ENCODE results near the gene RALGDS. TPM values are rescaled to one million over a fixed set of nuclear protein-coding genes. Genes with fewer than 3 reads are reported as not detected.
"Not testable (repeated sequence)": the region's sequence is repeated elsewhere in the genome, so short reads cannot be mapped to it uniquely, and the experiment has no call there.

Gene RALGDS
- total and polyA plus RNA-seq, 5 donors, result 18.5 to 36.3 (median 33.5) TPM

DNA sequence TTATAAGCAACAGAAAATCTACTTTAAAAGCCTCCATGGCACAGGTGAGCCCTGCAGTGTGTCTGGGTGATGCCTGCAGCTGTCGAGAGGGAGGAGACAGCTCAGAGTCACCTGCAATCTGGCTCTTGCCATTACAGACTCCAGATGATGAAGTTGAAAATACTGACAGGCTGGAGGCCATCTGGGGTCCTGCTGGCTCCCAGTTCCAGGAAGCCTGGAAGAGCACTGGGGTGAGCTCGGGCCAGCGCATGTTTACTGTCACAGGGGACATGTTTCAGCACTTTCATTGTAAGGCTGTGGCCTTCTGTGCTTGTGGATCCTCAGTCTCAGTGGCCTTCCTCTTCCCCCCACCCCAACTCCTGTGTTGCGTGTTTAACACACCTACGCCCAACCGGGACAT, 30.9 kb downstream of the RALGDS start:
- Histone ChIP-seq H3K27me3 (ENCODE audit: control insufficient read depth, insufficient read depth) (no peaks in the 10 kb centered on the region), H3K9me3 (ENCODE audit: control insufficient read depth, low read length) (no peaks in the 10 kb centered on the region), H3K4me1 (ENCODE audit: control insufficient read depth, insufficient read depth, low read length) (no peaks in the 10 kb centered on the region), H3K4me3 (ENCODE audit: low read length) (no peak overlapping the region), H3K27ac (ENCODE audit: low read length) (no peak overlapping the region)
- WGBS, result 38% methylated on average over 6 of the region's 6 CpGs
- intact Hi-C loops (cut with DNase I), result no loop called here
- no peak for ATAC-seq
- DNase-seq, result no peak

DNA sequence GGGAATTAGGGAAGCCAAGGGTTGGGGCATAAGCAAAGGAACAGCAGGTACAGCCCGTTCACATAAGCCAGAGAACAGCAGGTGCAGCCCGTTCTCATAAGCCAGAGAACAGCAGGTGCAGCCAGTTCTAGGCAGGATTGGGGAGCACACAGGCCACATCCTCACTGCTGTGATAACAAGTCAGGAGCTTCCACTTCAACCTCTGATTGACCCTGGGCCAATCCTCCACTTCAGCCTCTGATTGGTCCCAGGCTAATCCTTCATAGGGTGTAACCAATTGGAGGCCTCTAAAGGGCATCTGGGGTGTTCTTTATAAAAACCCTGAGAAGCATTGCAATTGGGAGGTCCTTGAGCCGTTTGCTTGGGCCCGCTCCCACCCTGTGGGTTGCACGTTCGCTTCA, 31.8 kb downstream of the RALGDS start:
- no peaks in the 10 kb centered on the region for H3K4me1 ChIP-seq (ENCODE audit: control insufficient read depth, insufficient read depth, low read length)
- H3K27ac ChIP-seq (ENCODE audit: low read length), result no peak overlapping the region
- H3K4me3 ChIP-seq (ENCODE audit: low read length), result no peak overlapping the region
- intact Hi-C loops (cut with DNase I), result no loop called here
- no peaks in the 10 kb centered on the region for H3K27me3 ChIP-seq (ENCODE audit: control insufficient read depth, insufficient read depth)
- ATAC-seq (no peak), DNase-seq (no peak)
- H3K9me3 ChIP-seq (ENCODE audit: control insufficient read depth, low read length), result no peaks in the 10 kb centered on the region
- 88% methylated on average over 6 of the region's 6 CpGs for WGBS

DNA sequence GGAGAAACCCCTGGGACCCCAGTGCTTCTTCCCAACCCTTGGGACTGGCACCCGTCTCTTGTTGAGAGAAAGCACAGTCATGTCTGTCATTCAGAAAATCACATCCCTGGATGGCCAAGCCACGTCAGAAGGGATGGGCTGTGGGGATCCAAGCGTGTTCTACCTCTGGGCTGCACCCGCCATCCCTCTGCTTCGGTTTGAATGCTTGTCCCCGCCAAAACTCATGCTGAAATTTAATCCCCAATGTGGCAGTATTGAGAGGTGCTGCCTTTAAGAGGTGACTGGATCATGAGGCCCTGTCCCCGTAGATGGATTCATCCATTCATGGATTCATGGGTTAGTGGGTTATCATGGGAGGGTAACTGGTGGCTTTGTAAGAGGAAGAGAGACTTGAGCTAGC, 32.3 kb downstream of the RALGDS start:
- Histone ChIP-seq H3K27ac (ENCODE audit: low read length) (no peak overlapping the region), H3K4me3 (ENCODE audit: low read length) (no peak overlapping the region), H3K9me3 (ENCODE audit: control insufficient read depth, low read length) (no peaks in the 10 kb centered on the region), H3K4me1 (ENCODE audit: control insufficient read depth, insufficient read depth, low read length) (no peaks in the 10 kb centered on the region), H3K27me3 (ENCODE audit: control insufficient read depth, insufficient read depth) (no peaks in the 10 kb centered on the region)
- ATAC-seq (no peak), DNase-seq (no peak)
- intact Hi-C loops (cut with DNase I), result no loop called here
- WGBS, result 94% methylated on average over 7 of the region's 7 CpGs

DNA sequence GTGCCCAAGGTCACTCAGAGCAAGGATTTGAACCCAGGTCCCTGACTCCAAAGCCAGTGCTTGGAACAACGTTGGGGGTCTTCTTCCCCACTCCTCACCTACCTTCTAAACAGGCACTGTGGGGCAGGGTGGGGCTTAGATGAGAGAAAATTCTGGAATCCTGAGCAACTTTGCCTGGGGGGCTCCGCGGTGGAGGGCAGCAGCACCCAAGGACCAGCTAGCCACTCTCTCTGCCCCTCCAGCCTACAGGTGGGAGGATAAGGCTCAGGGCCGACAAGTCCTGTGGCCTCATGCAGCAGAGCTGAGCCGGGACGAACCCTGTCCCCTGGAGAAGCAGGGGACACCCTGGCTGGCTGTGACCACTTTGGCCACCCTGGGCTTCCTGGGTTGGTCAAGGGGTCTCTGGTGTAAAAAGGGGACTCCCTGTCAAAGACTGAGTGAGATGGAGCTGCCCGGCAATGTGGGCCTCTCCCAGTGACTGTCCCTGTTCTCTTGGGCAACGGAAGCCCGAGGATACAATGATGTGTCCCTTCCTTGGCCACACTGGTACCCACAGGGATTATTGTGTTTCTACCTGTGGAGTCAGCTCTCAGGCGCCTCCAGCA, 32.8 kb downstream of the RALGDS start:
- no peaks in the 10 kb centered on the region for H3K27me3 ChIP-seq (ENCODE audit: control insufficient read depth, insufficient read depth)
- 94% methylated on average over 10 of the region's 10 CpGs for WGBS
- no peak overlapping the region for H3K27ac ChIP-seq (ENCODE audit: low read length)
- ATAC-seq, result no peak
- H3K9me3 ChIP-seq (ENCODE audit: control insufficient read depth, low read length), result no peaks in the 10 kb centered on the region
- H3K4me3 ChIP-seq (ENCODE audit: low read length), result no peak overlapping the region
- no peak for DNase-seq
- intact Hi-C loops (cut with DNase I), result no loop called here
- H3K4me1 ChIP-seq (ENCODE audit: control insufficient read depth, insufficient read depth, low read length), result no peaks in the 10 kb centered on the region

DNA sequence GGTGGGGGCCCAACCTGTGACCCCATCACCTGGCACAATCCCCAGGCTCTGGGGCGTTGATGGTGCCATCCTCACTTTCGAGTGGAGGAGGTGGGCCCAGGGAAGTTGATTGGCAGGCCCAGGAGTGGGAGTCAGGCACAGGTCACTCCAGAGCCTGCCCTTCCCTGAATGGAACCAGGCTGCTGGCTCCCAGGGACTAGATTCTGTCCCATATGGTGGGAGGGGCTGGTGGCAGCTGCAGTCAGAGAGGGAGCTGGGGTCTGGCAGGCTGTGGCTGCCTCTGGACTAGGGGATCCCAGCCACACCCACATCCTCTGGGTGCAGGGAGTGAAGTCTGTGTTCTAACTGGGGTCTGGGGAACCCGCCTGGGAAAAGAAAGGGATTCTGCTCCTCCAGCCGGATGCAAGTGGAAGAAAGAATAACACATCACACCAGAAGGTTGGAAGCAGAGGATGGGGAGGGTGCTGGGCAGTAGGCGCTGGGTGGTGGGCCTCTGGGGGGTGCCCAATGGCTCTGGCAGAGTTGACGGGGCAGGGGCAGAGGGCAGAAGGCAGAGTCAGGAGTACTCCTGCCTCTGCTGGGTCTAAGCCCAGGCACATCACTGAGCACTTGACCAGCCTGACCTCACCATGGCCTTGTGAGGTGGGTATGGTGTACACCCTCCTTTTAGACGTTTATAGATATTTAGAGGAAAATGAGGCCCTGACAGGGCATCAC, 33.5 kb downstream of the RALGDS start:
- Histone ChIP-seq H3K27ac (ENCODE audit: low read length) (no peak overlapping the region), H3K4me1 (ENCODE audit: control insufficient read depth, insufficient read depth, low read length) (no peaks in the 10 kb centered on the region), H3K9me3 (ENCODE audit: control insufficient read depth, low read length) (no peaks in the 10 kb centered on the region), H3K4me3 (ENCODE audit: low read length) (no peak overlapping the region), H3K27me3 (ENCODE audit: control insufficient read depth, insufficient read depth) (no peaks in the 10 kb centered on the region)
- no peak for ATAC-seq
- 64% methylated on average over 7 of the region's 7 CpGs for WGBS
- DNase-seq, result no peak
- intact Hi-C loops (cut with DNase I), result no loop called here

DNA sequence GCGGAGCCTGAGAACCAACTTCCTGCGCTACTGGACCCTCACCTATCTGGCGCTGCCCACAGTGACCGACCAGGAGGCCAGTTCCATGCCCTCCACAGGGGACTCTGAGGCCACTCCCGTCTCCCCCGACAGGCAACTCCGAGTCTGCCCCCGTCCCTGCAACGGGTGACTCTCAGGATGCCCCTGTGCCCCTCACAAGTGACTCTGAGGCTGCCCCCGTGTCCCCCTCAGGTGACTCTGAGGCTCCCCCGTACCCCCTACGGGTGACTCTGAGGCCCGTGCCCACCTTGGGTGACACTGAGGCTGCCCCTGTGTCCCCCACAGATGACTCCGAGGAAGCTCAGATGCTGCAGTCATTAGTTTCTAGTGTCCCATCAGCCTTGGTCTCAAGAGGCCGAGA, 34.1 kb downstream of the RALGDS start:
- intact Hi-C loops (cut with DNase I), result no loop called here
- Histone ChIP-seq H3K4me1 (ENCODE audit: control insufficient read depth, insufficient read depth, low read length) (no peaks in the 10 kb centered on the region), H3K4me3 (ENCODE audit: low read length) (no peak overlapping the region), H3K9me3 (ENCODE audit: control insufficient read depth, low read length) (no peaks in the 10 kb centered on the region), H3K27ac (ENCODE audit: low read length) (no peak overlapping the region), H3K27me3 (ENCODE audit: control insufficient read depth, insufficient read depth) (no peaks in the 10 kb centered on the region)
- no peak for DNase-seq
- WGBS, result 83% methylated on average over 15 of the region's 15 CpGs
- no peak for ATAC-seq

DNA sequence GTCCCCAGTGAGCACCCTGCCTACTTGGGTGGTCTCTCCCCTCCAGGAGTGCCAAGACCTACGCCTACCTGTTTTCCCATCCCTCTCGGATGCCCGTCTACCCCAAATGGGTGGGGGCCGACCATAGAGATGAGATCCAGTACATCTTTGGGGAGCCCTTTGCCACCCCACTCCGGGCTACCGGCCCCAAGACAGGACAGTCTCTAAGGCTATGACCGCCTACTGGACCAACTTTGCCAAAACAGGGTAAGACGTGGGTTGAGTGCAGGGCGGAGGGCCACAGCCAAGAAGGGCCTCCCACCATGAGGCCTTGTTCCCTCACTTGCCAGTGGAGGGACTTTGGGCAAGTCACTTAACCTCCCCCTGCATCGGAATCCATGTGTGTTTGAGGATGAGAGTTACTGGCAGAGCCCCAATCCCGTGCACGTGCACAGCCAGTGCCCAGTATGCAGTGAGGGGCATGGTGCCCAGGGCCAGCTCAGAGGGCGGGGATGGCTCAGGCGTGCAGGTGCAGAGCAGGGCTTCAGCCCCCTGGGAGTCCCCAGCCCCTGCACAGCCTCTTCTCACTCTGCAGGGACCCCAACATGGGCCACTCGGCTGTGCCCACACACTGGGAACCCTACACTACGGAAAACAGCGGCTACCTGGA, 34.7 kb downstream of the RALGDS start:
- H3K9me3 ChIP-seq (ENCODE audit: control insufficient read depth, low read length); H3K4me3 ChIP-seq (ENCODE audit: low read length); intact Hi-C loops (cut with DNase I); H3K27me3 ChIP-seq (ENCODE audit: control insufficient read depth, insufficient read depth); H3K4me1 ChIP-seq (ENCODE audit: control insufficient read depth, insufficient read depth, low read length); ATAC-seq; H3K27ac ChIP-seq (ENCODE audit: low read length); DNase-seq: not testable (repeated sequence)
- WGBS, result 87% methylated on average over 15 of the region's 17 CpGs

DNA sequence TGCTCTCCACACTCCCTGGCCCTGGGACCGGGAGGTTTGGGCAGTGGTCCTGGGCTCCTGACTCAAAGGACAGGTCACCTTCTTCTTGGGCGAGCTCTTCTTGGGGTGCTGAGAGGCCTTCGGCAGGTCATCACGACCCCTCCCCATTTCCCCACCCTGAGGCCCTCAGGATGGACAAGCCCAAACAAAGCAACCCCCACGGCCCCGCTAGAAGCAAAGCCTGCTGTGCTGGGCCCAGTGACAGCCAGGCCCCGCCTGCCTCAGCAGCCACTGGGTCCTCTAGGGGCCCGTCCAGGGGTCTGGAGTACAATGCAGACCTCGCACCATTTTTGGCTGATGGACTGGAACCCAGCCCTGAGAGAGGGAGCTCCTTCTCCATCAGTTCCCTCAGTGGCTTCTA, 37.4 kb downstream of the RALGDS start:
- intact Hi-C loops (cut with DNase I); H3K9me3 ChIP-seq (ENCODE audit: control insufficient read depth, low read length); H3K4me1 ChIP-seq (ENCODE audit: control insufficient read depth, insufficient read depth, low read length); DNase-seq; ATAC-seq; H3K27ac ChIP-seq (ENCODE audit: low read length); H3K27me3 ChIP-seq (ENCODE audit: control insufficient read depth, insufficient read depth); H3K4me3 ChIP-seq (ENCODE audit: low read length): not testable (repeated sequence)
- WGBS, result 60% methylated on average over 5 of the region's 9 CpGs

DNA sequence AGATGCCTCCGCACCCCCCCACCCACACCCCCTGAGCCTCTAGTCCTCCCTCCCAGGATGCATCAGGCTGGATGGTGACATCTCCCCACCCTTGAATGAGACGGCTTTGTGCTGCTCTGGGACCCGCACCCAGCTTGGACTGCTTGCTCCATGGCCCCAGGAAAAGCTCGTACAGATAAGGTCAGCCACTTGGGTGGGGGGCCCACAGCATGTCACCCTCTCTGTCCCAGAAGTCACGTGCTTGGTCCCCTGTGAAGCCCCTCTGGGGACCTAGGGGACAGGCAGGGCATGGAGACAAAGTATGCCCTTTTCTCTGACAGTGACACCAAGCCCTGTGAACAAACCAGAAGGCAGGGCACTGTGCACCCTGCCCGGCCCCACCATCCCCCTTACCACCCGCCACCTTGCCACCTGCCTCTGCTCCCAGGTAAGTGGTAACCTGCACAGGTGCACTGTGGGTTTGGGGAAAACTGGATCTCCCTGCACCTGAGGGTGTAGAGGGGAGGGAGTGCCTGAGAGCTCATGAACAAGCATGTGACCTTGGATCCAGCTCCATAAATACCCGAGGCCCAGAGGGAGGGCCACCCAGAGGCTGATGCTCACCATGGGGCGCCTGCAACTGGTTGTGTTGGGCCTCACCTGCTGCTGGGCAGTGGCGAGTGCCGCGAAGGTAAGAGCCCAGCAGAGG, 38.9 kb downstream of the RALGDS start:
- intact Hi-C loops (cut with DNase I); DNase-seq; H3K27ac ChIP-seq (ENCODE audit: low read length); H3K4me1 ChIP-seq (ENCODE audit: control insufficient read depth, insufficient read depth, low read length); ATAC-seq; H3K27me3 ChIP-seq (ENCODE audit: control insufficient read depth, insufficient read depth); H3K9me3 ChIP-seq (ENCODE audit: control insufficient read depth, low read length); H3K4me3 ChIP-seq (ENCODE audit: low read length): not testable (repeated sequence)
- WGBS, result 74% methylated on average over 5 of the region's 12 CpGs

DNA sequence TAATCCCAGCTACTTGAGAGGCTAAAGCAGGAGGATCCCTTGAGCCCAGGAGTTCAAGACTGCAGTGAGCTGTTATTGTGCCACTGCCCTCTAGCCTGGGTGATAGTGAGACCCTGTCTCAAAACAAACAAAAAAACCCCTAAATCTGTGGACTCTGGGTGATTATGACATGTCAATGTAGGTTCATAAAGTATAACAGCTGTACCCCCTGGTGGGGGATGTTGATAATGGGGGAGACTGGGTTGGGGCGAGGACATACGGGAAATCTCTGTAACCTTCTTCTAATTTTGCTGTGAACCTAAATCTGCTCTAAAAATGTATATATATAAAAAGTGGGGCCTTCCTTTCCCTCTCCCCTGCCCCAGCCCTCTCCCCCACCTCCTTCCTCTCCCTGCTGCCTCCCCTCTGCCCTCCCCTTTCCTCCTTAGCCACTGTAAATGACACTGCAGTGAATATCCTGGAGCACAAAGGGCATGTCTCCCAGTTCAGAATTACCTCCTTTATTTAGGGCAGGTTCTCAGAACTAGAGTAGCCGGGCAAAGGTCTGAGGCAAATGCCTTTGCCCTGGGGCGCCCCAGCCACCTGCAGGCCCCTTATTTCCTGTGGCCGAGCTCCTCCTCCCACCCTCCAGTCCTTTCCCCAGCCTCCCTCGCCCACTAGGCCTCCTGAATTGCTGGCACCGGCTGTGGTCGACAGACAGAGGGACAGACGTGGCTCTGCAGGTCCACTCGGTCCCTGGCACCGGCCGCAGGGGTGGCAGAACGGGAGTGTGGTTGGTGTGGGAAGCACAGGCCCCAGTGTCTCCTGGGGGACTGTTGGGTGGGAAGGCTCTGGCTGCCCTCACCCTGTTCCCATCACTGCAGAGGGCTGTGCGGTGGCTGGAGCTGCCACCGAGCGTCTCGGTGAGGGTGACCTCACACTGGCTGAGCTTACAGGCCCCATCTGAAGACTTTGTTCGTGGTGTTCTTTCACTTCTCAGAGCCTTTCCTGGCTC, 40.0 kb downstream of the RALGDS start:
- H3K4me3 ChIP-seq (ENCODE audit: low read length); H3K4me1 ChIP-seq (ENCODE audit: control insufficient read depth, insufficient read depth, low read length); H3K9me3 ChIP-seq (ENCODE audit: control insufficient read depth, low read length); H3K27me3 ChIP-seq (ENCODE audit: control insufficient read depth, insufficient read depth); intact Hi-C loops (cut with DNase I); DNase-seq; H3K27ac ChIP-seq (ENCODE audit: low read length): not testable (repeated sequence)
- ATAC-seq, result peak; percentile 28 to 35
- WGBS, result 84% methylated on average over 10 of the region's 18 CpGs
